GM19452 (cell line): ENCODE measurements around the gene TGFB3.

ENCODE experiments used
- ATAC-seq: cut with Tn5 transposase; IDR thresholded peaks from one replicate; pipeline ENCODE4 v1.9.1; 2021; ENCODE audit not compliant: unreplicated experiment

TGFB3 gene

DNA sequence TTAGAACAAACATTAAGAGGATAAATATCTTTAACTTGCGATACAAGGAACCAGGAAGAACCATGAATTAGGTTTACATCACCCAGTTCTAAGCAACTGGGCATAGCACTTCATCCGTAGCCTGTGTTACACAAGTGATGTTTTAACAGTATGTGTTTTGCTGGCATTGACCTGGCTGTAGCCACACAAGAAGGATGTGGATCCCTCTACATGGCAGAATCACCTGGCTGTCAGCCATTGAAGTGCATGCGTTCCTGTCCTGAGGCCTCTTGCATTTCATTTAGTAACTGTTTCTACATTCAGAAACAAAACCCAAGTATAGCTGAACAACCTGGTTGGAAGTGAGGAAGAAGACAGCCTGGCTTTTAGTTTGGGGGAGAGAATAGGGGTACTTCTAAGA lies 72.2 kb downstream of the TGFB3 start:
- ATAC-seq = no peak
